ENCODE data around the gene MYOG.

GRCh38 chr1:203077367-203077766, 8.4 kb downstream of the MYOG start:
- no peak for TF ChIP-seq CTCF (conservative IDR thresholded peaks at IDR 0.05 in 1 of 2, IDR thresholded peaks at IDR 0.05 in 1 of 2; ENCODE audit: low read depth in 1 of 2, low read length in 2 of 2)
- TF ChIP-seq EZH2 (IDR thresholded peaks at IDR 0.05; ENCODE audit: low read length, missing control alignments), result no peak
